ENCODE results near the gene FXYD4. TPM values are rescaled to one million over a fixed set of nuclear protein-coding genes. Genes with fewer than 3 reads are reported as not detected.

FXYD4 gene
- polyA plus RNA-seq, 3 donors: 0.22 to 5.5 (median 0.54) TPM

- no peak for DNase-seq (ENCODE audit: extremely low read depth in 1 of 11, low read depth in 9 of 11, low spot score in 4 of 11)
Measured at GRCh38 chr10:43342279-43343125, 28.9 kb upstream of the FXYD4 start.

DNA sequence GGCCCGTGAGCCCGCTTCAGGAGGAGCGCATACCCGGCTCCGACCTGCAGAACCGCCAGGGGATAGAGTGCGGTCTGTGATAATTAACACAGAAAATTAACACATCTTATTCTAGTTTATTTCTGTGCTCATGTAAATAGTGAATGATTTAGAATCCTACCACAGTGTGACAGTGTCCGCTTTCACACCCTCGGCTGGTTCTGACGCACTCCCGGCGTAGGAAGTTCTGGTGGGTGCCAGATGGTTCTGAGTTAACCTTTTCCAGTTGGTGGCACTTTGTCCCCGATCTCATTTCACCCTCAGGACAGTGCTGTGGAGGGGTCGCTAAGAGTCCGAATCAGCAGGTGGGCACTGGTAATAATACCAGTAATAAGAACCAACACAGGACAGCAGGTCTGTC is 28.3 kb upstream of the FXYD4 start:
- DNase-seq (ENCODE audit: extremely low read depth in 1 of 11, low read depth in 9 of 11, low spot score in 4 of 11): no peak

DNA sequence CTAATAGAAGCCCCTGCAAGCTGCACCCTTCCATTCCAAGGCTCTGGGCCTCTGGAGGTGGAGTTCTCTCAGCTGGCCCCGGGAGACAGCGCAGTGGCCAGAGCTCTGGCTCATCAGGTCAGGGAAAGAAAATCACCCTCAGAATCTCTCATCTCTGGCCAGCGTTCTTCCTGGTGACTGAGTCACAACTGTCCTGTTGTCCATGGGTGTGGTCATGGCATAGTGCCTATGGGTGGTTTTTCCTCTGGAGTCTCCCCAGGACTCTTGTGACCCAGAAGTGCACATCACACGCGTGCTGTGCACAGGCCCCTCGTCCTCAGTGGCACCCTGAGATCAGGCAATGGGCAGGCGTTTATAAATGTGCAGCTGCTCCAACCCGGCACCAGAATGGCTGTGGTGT is 27.4 kb upstream of the FXYD4 start:
- DNase-seq (ENCODE audit: extremely low read depth in 1 of 11, low read depth in 9 of 11, low spot score in 4 of 11): no peak

DNA sequence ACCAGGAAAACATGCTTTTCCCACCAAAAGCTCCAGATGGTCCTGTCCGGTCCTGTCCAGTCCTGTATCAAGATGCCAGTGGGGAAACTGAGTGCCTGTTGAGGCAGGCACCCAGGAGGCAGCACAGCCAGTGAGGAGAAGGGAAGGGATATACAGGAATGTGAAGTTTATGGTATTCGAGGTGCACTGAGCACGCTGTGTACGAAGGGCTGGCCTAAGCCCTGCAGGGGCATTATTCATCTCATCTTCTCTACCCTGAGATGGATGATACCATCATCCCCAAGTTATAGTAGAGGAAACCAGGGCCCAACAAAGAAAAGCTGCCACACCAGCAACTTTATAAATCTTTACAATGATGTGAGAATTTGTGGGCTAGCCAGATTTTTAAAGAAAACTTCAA is 23.4 kb upstream of the FXYD4 start:
- no peak for DNase-seq (ENCODE audit: extremely low read depth in 1 of 11, low read depth in 9 of 11, low spot score in 4 of 11)

- peak; percentile 61 to 86 (median 74) for DNase-seq (ENCODE audit: extremely low read depth in 1 of 11, low read depth in 9 of 11, low spot score in 4 of 11)
Measured at GRCh38 chr10:43348511-43349312, 22.7 kb upstream of the FXYD4 start.

DNA sequence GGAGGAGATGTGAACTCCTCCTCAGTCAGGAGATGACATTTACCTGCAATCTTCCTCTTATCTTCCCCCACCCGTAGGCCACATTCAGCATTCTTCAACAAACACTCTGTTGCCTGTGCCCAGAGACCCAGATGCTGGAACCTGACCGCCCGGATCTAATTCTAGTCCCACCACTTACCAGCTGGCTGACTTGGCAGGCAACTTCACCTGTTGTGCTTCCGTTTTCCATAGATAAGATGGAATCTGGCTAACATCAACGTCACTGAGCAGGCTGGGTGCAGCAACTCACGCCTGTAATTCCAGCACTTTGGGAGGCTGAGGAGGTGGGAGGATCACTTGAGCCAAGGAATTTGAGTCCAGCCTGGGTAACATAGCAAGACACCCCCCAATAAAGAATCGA is 21.3 kb upstream of the FXYD4 start:
- no peak for DNase-seq (ENCODE audit: extremely low read depth in 1 of 11, low read depth in 9 of 11, low spot score in 4 of 11)

- no peak for DNase-seq (ENCODE audit: extremely low read depth in 1 of 11, low read depth in 9 of 11, low spot score in 4 of 11)
Measured at GRCh38 chr10:43350686-43351085, 20.8 kb upstream of the FXYD4 start.

- no peak for DNase-seq (ENCODE audit: extremely low read depth in 1 of 11, low read depth in 9 of 11, low spot score in 4 of 11)
Measured at GRCh38 chr10:43351301-43351700, 20.1 kb upstream of the FXYD4 start.

GRCh38 chr10:43352951-43353350 is 18.5 kb upstream of the FXYD4 start:
- no peak for DNase-seq (ENCODE audit: extremely low read depth in 1 of 11, low read depth in 9 of 11, low spot score in 4 of 11)

- no peak for DNase-seq (ENCODE audit: extremely low read depth in 1 of 11, low read depth in 9 of 11, low spot score in 4 of 11)
Measured at GRCh38 chr10:43353495-43354329, 17.7 kb upstream of the FXYD4 start.

GRCh38 chr10:43354330-43354635 is 17.2 kb upstream of the FXYD4 start:
- no peak for DNase-seq (ENCODE audit: extremely low read depth in 1 of 11, low read depth in 9 of 11, low spot score in 4 of 11)

- DNase-seq (ENCODE audit: extremely low read depth in 1 of 11, low read depth in 9 of 11, low spot score in 4 of 11): no peak
Measured at GRCh38 chr10:43354879-43355380, 16.5 kb upstream of the FXYD4 start.

DNA sequence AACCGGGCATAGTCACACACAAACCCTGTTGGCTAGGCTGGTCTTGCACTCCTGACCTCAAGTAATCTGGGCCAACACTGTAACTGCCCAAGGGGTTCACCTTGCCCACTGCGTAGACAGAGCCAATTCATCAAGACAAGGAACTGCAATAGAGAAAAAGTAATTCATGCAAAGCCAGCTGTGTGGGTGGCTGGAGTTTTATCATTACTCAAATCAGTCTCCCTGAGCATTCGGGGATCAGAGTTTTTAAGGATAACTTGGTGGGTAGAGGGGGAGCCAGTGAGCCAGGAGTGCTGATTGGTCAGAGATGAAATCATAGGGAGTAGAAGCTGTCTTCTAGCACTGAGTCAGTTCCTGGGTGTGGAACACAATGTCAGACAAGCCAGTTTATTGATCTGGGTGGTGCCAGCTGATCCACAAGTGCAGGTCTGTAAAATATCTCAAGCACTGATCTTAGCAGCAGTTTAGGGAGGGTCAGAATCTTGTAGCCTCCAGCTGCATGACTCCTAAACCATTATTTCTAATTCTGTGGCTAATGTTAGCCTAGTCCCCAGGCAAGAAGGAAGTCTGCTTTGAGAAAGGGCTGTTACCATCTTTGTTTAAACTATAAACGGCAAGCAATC is 15.6 kb upstream of the FXYD4 start:
- DNase-seq (ENCODE audit: extremely low read depth in 1 of 11, low read depth in 9 of 11, low spot score in 4 of 11): no peak

DNA sequence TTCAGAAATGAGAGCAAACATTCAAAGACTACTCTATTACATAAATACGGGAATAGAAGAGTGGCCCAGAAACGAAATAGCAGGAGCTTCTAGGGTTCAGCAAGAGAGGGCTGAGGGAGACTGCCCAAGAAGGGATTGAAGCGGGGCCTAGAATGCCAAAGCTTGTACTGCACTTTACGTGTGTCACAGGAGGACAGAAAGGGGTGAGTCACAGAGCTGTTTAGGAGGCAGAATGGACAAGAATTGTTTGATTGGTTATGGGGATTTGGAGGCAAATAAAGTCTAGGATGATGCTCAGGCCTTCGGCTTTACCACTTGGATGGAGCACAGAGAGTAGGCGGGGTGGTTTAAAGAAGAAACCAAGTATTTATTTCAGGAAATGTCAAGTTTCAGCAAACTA is 11.3 kb upstream of the FXYD4 start:
- DNase-seq (ENCODE audit: extremely low read depth in 1 of 11, low read depth in 9 of 11, low spot score in 4 of 11): no peak

DNA sequence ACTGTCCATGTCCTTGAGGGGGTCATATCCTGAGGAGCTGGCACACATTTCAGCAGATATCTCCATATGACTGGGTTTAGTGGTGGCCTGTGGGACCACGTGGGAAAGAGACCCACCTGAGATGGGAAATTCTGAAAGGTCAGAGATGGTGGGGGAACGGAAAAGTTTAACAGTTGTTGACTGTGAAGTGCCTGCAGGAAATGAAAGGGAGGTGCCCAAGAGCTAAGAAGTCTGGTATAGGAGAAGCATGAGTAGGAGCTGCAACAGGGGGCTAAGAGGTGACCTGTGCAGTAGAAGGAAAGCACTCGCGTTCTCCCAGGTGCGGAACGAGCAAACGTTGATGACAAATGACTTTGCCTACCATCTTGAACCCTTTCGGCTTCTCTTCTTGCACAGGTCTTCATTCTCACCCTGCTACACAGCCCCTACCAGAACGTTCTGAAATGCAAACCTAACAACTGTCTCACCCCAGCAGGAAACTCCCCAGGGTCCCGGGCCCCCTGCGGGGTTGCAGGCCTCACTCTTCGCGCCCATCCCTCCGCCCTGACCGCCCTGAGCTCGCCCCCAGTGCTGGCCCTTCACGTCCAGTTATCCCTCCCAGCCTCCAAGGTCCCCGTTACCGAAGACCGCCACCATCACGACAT is 9.8 kb upstream of the FXYD4 start:
- no peak for DNase-seq (ENCODE audit: extremely low read depth in 1 of 11, low read depth in 9 of 11, low spot score in 4 of 11)

GRCh38 chr10:43362191-43362839 is 9.1 kb upstream of the FXYD4 start:
- DNase-seq (ENCODE audit: extremely low read depth in 1 of 11, low read depth in 9 of 11, low spot score in 4 of 11): peak; percentile 86 to 97 (median 94)

- DNase-seq (ENCODE audit: extremely low read depth in 1 of 11, low read depth in 9 of 11, low spot score in 4 of 11): no peak
Measured at GRCh38 chr10:43365001-43365400, 6.4 kb upstream of the FXYD4 start.

DNA sequence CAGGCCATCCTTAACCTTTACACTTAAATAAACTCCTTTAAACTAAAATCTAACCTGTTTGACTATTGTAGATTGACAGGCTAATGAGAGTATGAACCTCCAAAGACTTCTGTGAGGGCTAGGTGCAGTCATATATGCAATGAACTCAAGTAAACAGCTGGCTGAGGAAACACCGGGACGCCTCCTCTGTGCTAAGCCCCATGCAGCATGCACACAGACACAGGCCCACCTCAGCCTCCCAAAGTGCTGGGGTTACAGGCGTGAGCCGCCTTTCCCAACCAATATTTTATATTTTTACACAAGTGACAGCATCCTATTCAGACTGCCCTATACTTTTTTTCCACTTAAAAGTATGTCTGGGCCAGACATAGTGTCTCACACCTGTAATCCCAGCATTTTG is 1.5 kb upstream of the FXYD4 start:
- no peak for DNase-seq (ENCODE audit: extremely low read depth in 1 of 11, low read depth in 9 of 11, low spot score in 4 of 11)

All from renal cortex interstitium (tissue), 11 donors.